Inflammatory macrophage treated with lipopolysaccharide for 4 hours (primary cell): ENCODE measurements around the gene KLK13.

Experiments used
- DNase-seq: peaks from one replicate; pipeline ENCODE4 v3.0.0-alpha.2; 2020

KLK13 gene

DNA sequence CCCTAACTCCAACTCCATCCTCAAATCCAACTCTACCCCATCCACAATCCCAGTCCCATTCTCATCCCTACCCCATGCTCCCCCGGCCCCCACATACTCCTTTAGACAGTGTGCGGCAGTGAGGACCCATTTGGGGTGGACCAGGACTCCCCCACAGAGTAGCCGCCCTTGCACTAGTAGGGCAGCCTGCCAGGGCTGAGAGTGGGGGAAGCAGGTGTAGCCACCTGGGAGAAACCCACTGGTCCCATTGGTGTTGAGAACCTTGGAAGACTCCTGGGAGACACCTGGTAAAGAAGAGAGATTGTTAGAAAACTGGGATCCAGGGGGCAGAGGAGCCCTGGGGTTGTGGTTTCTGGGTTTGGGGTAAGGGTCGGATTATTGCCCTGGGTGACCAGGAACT, 4.6 kb downstream of the KLK13 start:
- DNase-seq = no peak

DNA sequence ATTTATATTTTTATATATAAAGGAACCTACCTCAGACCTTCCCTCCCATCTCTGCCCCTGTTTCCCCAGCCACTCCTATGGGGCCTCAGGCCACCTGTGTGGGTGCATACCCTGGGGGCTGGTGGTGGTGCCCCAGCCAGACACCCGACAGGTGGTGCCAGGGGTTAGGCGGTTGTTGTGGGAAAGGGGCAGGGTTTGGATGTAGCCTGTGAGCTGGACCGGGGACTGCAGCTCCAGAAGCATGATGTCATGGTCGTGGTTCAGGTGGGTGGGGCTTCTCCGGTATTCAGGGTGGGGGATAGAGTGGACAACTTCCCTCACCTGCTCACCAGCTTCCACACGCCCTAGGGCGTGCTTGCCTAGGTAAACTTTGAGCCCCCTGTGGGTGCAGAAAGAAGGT, 5.2 kb downstream of the KLK13 start:
- no peak for DNase-seq

DNA sequence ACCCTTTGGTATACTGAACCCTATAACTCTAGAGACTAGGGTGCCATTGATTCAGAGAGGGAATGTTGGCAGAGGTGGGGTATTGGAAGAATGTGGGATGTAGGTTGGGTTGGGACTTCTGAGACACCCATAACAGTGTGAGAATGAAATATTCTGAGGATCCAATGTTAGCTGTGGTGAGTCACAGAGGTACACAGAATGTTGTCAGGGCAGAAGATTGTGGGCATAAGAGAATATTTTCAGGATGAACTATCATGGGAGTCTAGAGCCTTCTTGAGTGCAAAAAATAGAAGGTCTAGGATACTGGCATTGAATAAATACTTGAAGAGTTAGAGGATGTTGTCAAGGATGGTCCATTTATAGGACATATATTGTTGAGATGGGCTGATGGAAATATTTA, 9.0 kb downstream of the KLK13 start:
- DNase-seq = no peak

DNA sequence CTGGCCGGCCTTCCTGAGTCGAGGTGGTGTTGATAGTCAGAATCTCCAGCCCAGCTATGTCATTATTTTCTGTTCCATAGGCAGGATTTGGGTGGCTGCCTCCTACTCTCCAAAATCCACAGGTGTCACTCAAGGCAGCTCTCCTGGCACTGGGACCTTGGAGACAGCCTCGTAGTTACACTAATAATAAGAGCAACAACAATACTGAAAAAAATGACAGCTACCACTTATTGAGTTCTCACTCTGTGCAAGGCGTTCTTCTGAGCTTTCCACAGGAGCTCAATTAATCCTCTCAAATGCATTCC, 17.9 kb downstream of the KLK13 start:
- DNase-seq = no peak

DNA sequence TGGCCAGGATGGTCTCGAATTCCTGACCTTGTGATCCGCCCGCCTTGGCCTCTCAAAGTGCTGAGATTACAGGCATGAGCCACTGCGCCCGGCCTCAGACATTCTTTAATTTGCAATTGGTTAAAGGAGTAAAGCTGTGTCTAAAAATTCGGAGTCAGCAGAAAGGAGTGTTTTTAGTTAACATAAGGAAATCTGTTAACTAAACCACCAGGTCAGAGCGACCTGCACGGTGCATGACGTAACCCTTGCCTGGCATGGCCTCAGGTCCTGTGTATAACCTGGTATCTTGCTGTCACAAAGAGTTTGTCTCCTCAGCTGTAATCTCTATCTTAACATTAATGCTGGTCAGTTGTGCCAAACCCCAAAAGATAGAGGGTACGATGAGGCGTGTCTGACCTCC, 20.6 kb downstream of the KLK13 start:
- no peak for DNase-seq

- DNase-seq = no peak
Observed at GRCh38 chr19:51043497-51043896, 21.4 kb downstream of the KLK13 start.

DNA sequence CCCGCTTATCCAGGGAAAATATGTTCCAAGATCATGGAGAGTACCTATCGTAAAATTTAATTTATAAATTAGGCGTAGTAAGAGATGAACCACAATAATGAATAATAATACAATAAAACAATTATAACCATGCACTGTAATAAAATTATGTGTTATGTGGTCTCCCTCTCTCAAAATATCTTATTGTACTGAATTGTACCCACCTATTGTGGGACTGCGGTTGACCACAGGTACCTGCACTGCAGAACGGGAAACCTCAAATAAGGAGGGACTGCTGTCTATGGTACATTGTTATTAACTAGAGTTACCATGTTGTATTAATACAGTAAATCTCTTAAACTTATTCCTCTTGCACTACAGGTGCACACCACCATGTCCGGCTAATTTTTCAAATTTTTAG, 24.7 kb downstream of the KLK13 start:
- DNase-seq = no peak

DNA sequence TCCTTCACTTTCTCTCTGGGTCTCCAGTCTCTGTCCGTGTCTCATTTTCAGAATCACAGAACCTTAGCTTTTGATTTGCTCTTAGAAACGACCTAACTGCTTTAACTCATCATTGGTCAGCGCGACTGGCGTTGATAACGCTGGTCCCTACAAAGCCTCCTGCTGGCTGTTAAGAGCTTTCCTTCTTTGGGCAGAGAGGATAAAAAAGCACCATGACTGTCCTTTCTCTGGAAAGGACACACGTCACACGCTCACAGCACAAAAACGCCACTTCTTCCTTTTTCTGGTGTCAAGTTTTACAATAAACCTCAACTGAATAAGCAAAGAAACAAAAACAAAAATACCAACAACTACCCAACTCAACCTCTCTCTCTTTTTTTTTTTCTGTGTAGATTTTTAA, 28.4 kb downstream of the KLK13 start:
- no peak for DNase-seq

- no peak for DNase-seq
Observed at GRCh38 chr19:51034704-51035103, 30.2 kb downstream of the KLK13 start, which contains the start of gene KLK12. KLK12 (minus strand) TSS chr19:51035002; CDS start chr19:51034621, 381 bp downstream.

DNA sequence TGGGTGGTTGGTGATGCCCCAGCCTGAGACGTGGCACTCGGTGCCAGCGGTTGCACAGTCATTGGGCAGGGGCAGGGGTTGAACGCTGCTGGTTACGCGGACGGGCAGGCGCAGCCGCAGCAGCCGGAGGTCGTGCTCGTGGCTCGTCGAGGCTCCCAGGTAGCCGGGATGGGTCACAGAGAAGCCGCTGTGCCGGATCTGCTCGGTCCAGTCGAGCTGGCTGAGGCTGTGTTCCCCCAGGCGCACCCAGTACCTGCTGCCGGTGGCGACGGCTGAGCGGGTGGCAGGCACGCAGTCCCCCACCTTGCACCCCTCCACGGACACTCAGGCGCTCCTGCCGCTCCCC, 33.0 kb downstream of the KLK13 start:
- no peak for DNase-seq

DNA sequence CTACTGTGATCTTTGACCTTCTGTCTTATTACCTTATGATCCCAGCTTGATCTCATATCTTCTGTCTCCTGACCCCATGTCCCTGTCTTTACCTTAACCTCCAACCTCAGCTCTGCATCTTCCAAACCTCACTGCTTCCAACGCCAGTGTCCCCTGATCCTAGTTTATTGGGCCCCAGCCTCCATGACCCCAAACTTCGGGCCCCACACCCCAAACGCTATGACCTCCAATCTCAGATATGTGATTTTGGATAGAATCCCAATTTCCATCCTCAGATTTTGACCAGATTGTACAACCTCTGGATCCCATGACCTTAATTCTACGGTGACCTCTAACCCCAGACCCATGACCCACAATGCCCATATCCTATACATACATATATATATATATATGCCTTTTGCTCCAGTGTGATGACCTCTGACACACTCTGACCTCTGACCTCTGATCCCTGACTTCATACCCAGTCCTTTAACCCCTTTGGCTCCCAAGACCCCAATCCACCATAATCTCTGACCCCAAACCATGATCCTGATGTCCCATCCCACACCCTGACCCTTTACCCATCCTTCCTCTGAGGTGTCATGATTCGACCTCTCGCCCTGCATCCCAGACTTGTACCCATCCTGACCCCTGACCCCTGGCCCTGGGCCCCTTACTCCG, 33.5 kb downstream of the KLK13 start:
- DNase-seq = no peak

DNA sequence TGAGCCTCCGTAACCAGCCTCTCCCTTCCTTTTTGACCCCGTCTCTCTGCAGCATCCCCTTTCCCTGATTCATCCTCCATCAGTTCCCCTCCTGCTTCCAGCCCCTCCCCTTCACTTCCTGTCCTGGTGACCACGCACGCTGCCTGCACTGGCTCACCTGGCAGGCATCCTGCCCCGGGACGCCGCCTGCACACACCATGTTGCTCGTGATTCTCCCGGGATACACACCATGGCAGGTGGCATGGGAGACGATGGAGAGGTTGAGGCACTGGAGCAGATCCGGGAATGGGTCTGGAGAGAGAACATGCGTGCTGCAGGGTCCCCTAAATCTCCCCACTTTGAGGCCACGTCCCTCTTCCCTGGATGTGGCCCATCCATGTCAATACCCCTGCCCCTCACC, 34.3 kb downstream of the KLK13 start:
- DNase-seq = no peak

DNA sequence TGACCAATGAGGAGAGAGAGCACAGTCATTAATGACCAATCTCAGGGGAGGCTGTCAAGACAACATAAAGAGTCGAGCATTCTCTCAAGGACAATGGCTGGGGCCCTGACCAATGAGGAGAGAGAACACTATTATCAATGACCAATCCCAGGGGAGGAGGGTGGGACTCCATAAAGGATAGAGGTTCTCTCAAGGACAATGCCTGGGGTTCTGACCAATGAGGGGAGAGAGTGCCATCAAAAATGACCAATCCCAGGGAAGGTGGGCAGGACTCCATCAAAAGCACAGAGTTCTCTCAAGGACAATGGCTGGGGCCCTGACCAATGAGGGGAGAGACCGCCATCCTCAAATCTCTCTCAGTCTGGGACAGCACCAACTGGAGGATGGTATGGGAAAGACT, 35.2 kb downstream of the KLK13 start:
- no peak for DNase-seq

GRCh38 chr19:51027873-51028272, 37.0 kb downstream of the KLK13 start:
- DNase-seq = no peak

DNA sequence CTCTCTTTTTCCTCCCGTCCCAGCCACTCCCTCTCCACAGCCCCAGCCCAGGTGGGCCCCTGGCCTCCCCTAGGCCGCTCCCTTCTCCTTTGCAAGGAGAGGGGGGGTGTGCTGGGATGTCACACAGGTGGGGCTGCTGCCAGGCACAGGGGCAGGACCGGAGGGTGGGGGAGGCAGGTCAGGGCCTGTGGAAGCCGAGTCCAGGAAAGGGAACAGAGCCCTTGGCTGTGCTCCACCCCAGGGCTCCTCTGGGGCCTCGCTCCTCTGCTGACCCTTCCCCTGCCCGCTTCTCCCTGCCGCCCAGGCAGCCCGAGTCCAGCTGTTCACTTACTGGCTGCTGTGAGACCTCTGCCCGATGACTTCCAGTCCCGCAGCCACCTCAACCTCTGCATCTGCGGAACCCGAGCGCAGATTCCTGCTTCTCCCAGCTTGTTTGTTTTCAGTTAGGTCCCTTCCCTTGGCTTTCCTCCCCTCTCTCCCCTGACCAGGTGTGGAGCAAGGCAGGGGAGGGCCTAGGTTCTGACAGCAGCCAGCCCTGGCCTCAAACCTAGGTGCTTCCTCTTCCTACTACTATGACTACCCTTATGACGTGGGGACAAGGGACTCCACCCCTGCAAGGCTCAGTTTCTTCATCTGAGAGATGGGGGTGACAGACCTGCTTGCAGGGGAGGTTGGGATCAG, 37.6 kb downstream of the KLK13 start:
- no peak for DNase-seq

DNA sequence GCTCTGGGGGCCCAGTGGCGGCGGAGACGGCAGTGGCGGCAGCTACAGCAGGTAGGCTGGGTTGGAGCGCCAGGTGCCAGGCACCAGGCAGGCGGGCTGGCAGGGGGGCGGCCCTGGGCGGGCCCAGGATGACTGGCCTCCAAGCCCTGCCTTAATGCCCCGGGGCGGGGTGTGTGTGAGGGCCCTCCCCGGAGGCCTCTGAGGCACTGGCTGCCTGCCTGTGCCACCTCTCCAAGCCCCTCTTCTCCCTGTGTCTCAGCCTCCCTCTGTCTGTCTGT, 38.4 kb downstream of the KLK13 start, which contains the start of gene KLK11:
Gene KLK11, minus strand, starts transcription at position 63 of the 278 bp plus-strand sequence. CDS start 985 bp downstream, outside the sequence.
- DNase-seq = no peak

- DNase-seq = no peak
Observed at GRCh38 chr19:51025809-51026553, 38.9 kb downstream of the KLK13 start.

- no peak for DNase-seq
Observed at GRCh38 chr19:51025401-51025800, 39.5 kb downstream of the KLK13 start.

DNA sequence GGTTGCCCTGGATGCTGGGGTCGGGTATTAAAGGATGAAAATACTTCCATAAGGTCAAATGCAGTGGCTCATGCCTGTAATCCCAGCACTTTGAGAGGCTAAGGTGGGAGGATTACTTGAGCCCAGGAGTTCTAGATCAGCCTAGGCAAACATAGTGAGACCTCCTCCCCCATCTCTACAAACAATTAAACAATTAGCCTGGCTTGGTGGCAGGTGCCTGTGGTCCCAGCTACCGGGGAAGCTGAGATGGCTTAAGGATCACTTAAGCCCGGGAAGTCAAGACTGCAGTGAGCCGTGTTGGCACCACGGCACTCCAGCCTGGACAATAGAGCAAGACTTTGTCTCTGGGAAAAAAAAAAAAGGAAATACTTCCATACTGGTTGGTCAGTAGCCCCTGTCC, 40.0 kb downstream of the KLK13 start:
- DNase-seq = no peak

- DNase-seq = no peak
Observed at GRCh38 chr19:51023946-51024345, 40.9 kb downstream of the KLK13 start.

- DNase-seq = no peak
Observed at GRCh38 chr19:51022526-51022925, 42.4 kb downstream of the KLK13 start.

- peak; percentile 54 for DNase-seq
Observed at GRCh38 chr19:51020988-51021651, 43.8 kb downstream of the KLK13 start.

- DNase-seq = no peak
Observed at GRCh38 chr19:51019544-51019925, 45.4 kb downstream of the KLK13 start, which contains the start of gene KLK10. KLK10 (minus strand) TSS chr19:51019709; CDS start chr19:51019130, 579 bp downstream.
